ENCODE data around the gene ZNF681. TPM values are rescaled to one million over a fixed set of nuclear protein-coding genes. Genes with fewer than 3 reads are reported as not detected.
"Not testable (repeated sequence)": the region's sequence is repeated elsewhere in the genome, so short reads cannot be mapped to it uniquely, and the experiment has no call there.

Gene ZNF681
- total RNA-seq, 1 donor from 2014 or later: 1.1 TPM

- Histone ChIP-seq H3K4me3 (ENCODE audit: low read depth, low read length) (no peak overlapping the region), H3K27me3 (ENCODE audit: control insufficient read depth, insufficient read depth, low read length) (no peaks in the 10 kb centered on the region), H3K36me3 (ENCODE audit: control insufficient read depth, insufficient read depth, low read length) (no peaks in the 10 kb centered on the region)
- DNase-seq (ENCODE audit: low read depth) (peak; percentile 63), FAIRE-seq (no peak)
- TF ChIP-seq CTCF (IDR thresholded peaks at IDR 0.05; ENCODE audit: insufficient read depth, low read length, severe bottlenecking): no peak
These were observed 11.2 kb upstream of the ZNF681 start for GRCh38 chr19:23769691-23770468.

- no peak for TF ChIP-seq CTCF (IDR thresholded peaks at IDR 0.05; ENCODE audit: insufficient read depth, low read length, severe bottlenecking)
- FAIRE-seq (no peak), DNase-seq (ENCODE audit: low read depth) (no peak)
- H3K4me3 ChIP-seq (ENCODE audit: low read depth, low read length): no peak overlapping the region
- no peaks in the 10 kb centered on the region for H3K36me3 ChIP-seq (ENCODE audit: control insufficient read depth, insufficient read depth, low read length)
- no peaks in the 10 kb centered on the region for H3K27me3 ChIP-seq (ENCODE audit: control insufficient read depth, insufficient read depth, low read length)
These were observed 8.3 kb upstream of the ZNF681 start for GRCh38 chr19:23766951-23767350.

GRCh38 chr19:23764781-23765180 lies 6.1 kb upstream of the ZNF681 start:
- no peak overlapping the region for H3K4me3 ChIP-seq (ENCODE audit: low read depth, low read length)
- FAIRE-seq: no peak
- TF ChIP-seq CTCF (IDR thresholded peaks at IDR 0.05; ENCODE audit: insufficient read depth, low read length, severe bottlenecking): no peak
- DNase-seq (ENCODE audit: low read depth): no peak
- no peaks in the 10 kb centered on the region for H3K27me3 ChIP-seq (ENCODE audit: control insufficient read depth, insufficient read depth, low read length)
- H3K36me3 ChIP-seq (ENCODE audit: control insufficient read depth, insufficient read depth, low read length): no peaks in the 10 kb centered on the region

GRCh38 chr19:23762884-23763711 lies 4.4 kb upstream of the ZNF681 start:
- H3K36me3 ChIP-seq (ENCODE audit: control insufficient read depth, insufficient read depth, low read length): no peaks in the 10 kb centered on the region
- H3K27me3 ChIP-seq (ENCODE audit: control insufficient read depth, insufficient read depth, low read length): no peaks in the 10 kb centered on the region
- TF ChIP-seq CTCF (IDR thresholded peaks at IDR 0.05; ENCODE audit: insufficient read depth, low read length, severe bottlenecking): no peak
- DNase-seq (ENCODE audit: low read depth) (peak; percentile 60), FAIRE-seq (no peak)
- H3K4me3 ChIP-seq (ENCODE audit: low read depth, low read length): peak overlapping the region; percentile 63

GRCh38 chr19:23762548-23762883 lies 3.8 kb upstream of the ZNF681 start:
- H3K36me3 ChIP-seq (ENCODE audit: control insufficient read depth, insufficient read depth, low read length): no peaks in the 10 kb centered on the region
- DNase-seq (ENCODE audit: low read depth): no peak
- no peak for TF ChIP-seq CTCF (IDR thresholded peaks at IDR 0.05; ENCODE audit: insufficient read depth, low read length, severe bottlenecking)
- FAIRE-seq: no peak
- H3K4me3 ChIP-seq (ENCODE audit: low read depth, low read length): peak overlapping the region; percentile 63
- no peaks in the 10 kb centered on the region for H3K27me3 ChIP-seq (ENCODE audit: control insufficient read depth, insufficient read depth, low read length)

GRCh38 chr19:23760326-23760725 lies 1.6 kb upstream of the ZNF681 start:
- H3K27me3 ChIP-seq (ENCODE audit: control insufficient read depth, insufficient read depth, low read length); DNase-seq (ENCODE audit: low read depth); H3K36me3 ChIP-seq (ENCODE audit: control insufficient read depth, insufficient read depth, low read length); FAIRE-seq; H3K4me3 ChIP-seq (ENCODE audit: low read depth, low read length): not testable (repeated sequence)

- not testable (repeated sequence) for DNase-seq (ENCODE audit: low read depth); H3K4me3 ChIP-seq (ENCODE audit: low read depth, low read length); H3K36me3 ChIP-seq (ENCODE audit: control insufficient read depth, insufficient read depth, low read length); H3K27me3 ChIP-seq (ENCODE audit: control insufficient read depth, insufficient read depth, low read length); FAIRE-seq
These were observed 15.0 kb downstream of the ZNF681 start for GRCh38 chr19:23743633-23744232.

GRCh38 chr19:23730729-23731465 lies 27.8 kb downstream of the ZNF681 start:
- H3K27me3 ChIP-seq (ENCODE audit: control insufficient read depth, insufficient read depth, low read length); FAIRE-seq; H3K36me3 ChIP-seq (ENCODE audit: control insufficient read depth, insufficient read depth, low read length); H3K4me3 ChIP-seq (ENCODE audit: low read depth, low read length): not testable (repeated sequence)
- DNase-seq (ENCODE audit: low read depth): peak; percentile 10
